Dermis blood vessel endothelial cell (primary cell): ENCODE measurements around the gene C1S. TPM values are rescaled to one million over a fixed set of nuclear protein-coding genes. Genes with fewer than 3 reads are reported as not detected.
"Not testable (repeated sequence)": the region's sequence is repeated elsewhere in the genome, so short reads cannot be mapped to it uniquely, and the experiment has no call there.

Source experiments
- DNase-seq: peaks from one replicate; pipeline ENCODE4 v3.0.0; 2010
- total RNA-seq: library from RNA; depleted of rRNA; stranded (reverse); fragments of >200 nt; gene quantifications from 2 replicates; pipeline ENCODE4 v1.2.3, GENCODE V29; 2014

The C1S gene
- 0.19 and 1.4 TPM in 2 replicates for total RNA-seq

GRCh38 chr12:7060353-7060954 lies at the start of gene C1S:
C1S (plus strand) TSS chr12:7060718; CDS start chr12:7061913, 1,195 bp downstream.
- peak; percentile 58 for DNase-seq

GRCh38 chr12:7011398-7011797 lies 49.1 kb upstream of the C1S start:
- DNase-seq, result not testable (repeated sequence)

- DNase-seq, result no peak
These were observed 48.4 kb upstream of the C1S start for GRCh38 chr12:7012024-7012607.

GRCh38 chr12:7013101-7013500 lies 47.4 kb upstream of the C1S start:
- DNase-seq, result no peak

GRCh38 chr12:7015555-7016370 lies 44.8 kb upstream of the C1S start:
- no peak for DNase-seq

- no peak for DNase-seq
These were observed 43.5 kb upstream of the C1S start for GRCh38 chr12:7016958-7017571.

GRCh38 chr12:7017870-7018349 lies 42.6 kb upstream of the C1S start:
- DNase-seq, result no peak

- peak; percentile 95 for DNase-seq
These were observed 42.0 kb upstream of the C1S start, which contains the start of gene LPCAT3 for GRCh38 chr12:7018350-7019042. LPCAT3 (minus strand) TSS chr12:7018476; CDS start chr12:7018424, 52 bp downstream.

- DNase-seq, result peak; percentile 17
These were observed 41.4 kb upstream of the C1S start for GRCh38 chr12:7019043-7019569.

GRCh38 chr12:7021956-7022355 lies 38.6 kb upstream of the C1S start:
- no peak for DNase-seq

- DNase-seq, result no peak
These were observed 37.4 kb upstream of the C1S start for GRCh38 chr12:7023114-7023513.

GRCh38 chr12:7026854-7027253 lies 33.7 kb upstream of the C1S start:
- DNase-seq, result no peak

GRCh38 chr12:7031306-7031705 lies 29.2 kb upstream of the C1S start:
- no peak for DNase-seq

- DNase-seq, result no peak
These were observed 27.5 kb upstream of the C1S start for GRCh38 chr12:7032990-7033389.

- DNase-seq, result no peak
These were observed 26.1 kb upstream of the C1S start for GRCh38 chr12:7034464-7034863.

- no peak for DNase-seq
These were observed 25.1 kb upstream of the C1S start for GRCh38 chr12:7035463-7035862.

GRCh38 chr12:7037411-7037810 lies 23.1 kb upstream of the C1S start:
- not testable (repeated sequence) for DNase-seq

GRCh38 chr12:7038591-7038990 lies 21.9 kb upstream of the C1S start:
- DNase-seq, result no peak

- DNase-seq, result no peak
These were observed 21.1 kb upstream of the C1S start for GRCh38 chr12:7039403-7039802.

GRCh38 chr12:7042842-7043241 lies 17.7 kb upstream of the C1S start:
- DNase-seq, result peak; percentile 59

- no peak for DNase-seq
These were observed 14.6 kb upstream of the C1S start for GRCh38 chr12:7045913-7046312.
